ENCODE results near the gene ALOX15.
"Not testable (repeated sequence)": the region's sequence is repeated elsewhere in the genome, so short reads cannot be mapped to it uniquely, and the experiment has no call there.

The ALOX15 gene

GRCh38 chr17:4648741-4649140 is 7.3 kb upstream of the ALOX15 start:
- no peak for DNase-seq (ENCODE audit: low read depth)

GRCh38 chr17:4645642-4646041 is 4.2 kb upstream of the ALOX15 start:
- DNase-seq (ENCODE audit: low read depth): no peak

- no peak for DNase-seq (ENCODE audit: low read depth)
These were observed 2.2 kb upstream of the ALOX15 start for GRCh38 chr17:4643676-4644075.

GRCh38 chr17:4642286-4642685 is 808 bp upstream of the ALOX15 start:
- no peak for DNase-seq (ENCODE audit: low read depth)

GRCh38 chr17:4640569-4641188 is 799 bp downstream of the ALOX15 start:
- DNase-seq (ENCODE audit: low read depth): not testable (repeated sequence)

GRCh38 chr17:4639301-4640059 is 2.0 kb downstream of the ALOX15 start:
- DNase-seq (ENCODE audit: low read depth): not testable (repeated sequence)

GRCh38 chr17:4638766-4639165 is 2.7 kb downstream of the ALOX15 start:
- not testable (repeated sequence) for DNase-seq (ENCODE audit: low read depth)

GRCh38 chr17:4636474-4637100 is 4.9 kb downstream of the ALOX15 start:
- DNase-seq (ENCODE audit: low read depth): no peak

- no peak for DNase-seq (ENCODE audit: low read depth)
These were observed 5.6 kb downstream of the ALOX15 start for GRCh38 chr17:4635823-4636375.

- no peak for DNase-seq (ENCODE audit: low read depth)
These were observed 6.5 kb downstream of the ALOX15 start for GRCh38 chr17:4634976-4635375.

GRCh38 chr17:4633643-4634042 is 7.8 kb downstream of the ALOX15 start:
- no peak for DNase-seq (ENCODE audit: low read depth)

- DNase-seq (ENCODE audit: low read depth): no peak
These were observed 8.9 kb downstream of the ALOX15 start for GRCh38 chr17:4632581-4632920.

GRCh38 chr17:4631836-4632580 is 9.5 kb downstream of the ALOX15 start:
- DNase-seq (ENCODE audit: low read depth): no peak

- DNase-seq (ENCODE audit: low read depth): no peak
These were observed 10.0 kb downstream of the ALOX15 start for GRCh38 chr17:4631431-4631830.

GRCh38 chr17:4626734-4627256 is 14.7 kb downstream of the ALOX15 start:
- no peak for DNase-seq (ENCODE audit: low read depth)

- peak; percentile 16 for DNase-seq (ENCODE audit: low read depth)
These were observed 16.3 kb downstream of the ALOX15 start for GRCh38 chr17:4625181-4625617.

GRCh38 chr17:4624451-4624911 is 17.0 kb downstream of the ALOX15 start:
- DNase-seq (ENCODE audit: low read depth): not testable (repeated sequence)

- no peak for DNase-seq (ENCODE audit: low read depth)
These were observed 18.2 kb downstream of the ALOX15 start for GRCh38 chr17:4623249-4623648.

- no peak for DNase-seq (ENCODE audit: low read depth)
These were observed 19.1 kb downstream of the ALOX15 start for GRCh38 chr17:4622375-4622774.

GRCh38 chr17:4620531-4621101 is 20.9 kb downstream of the ALOX15 start:
- no peak for DNase-seq (ENCODE audit: low read depth)

GRCh38 chr17:4617590-4618351 is 23.7 kb downstream of the ALOX15 start:
- DNase-seq (ENCODE audit: low read depth): no peak
